RWPE1 (cell line): Measurements from ENCODE around the gene CDK11A.
"Not testable (repeated sequence)": the region's sequence is repeated elsewhere in the genome, so short reads cannot be mapped to it uniquely, and the experiment has no call there.

Source experiments
- CTCF ChIA-PET: fragments of 350-600 bp; sonication (Branson Sonifier 250); formaldehyde crosslinking; extraction: SDS; loops from one replicate; lab custom pipeline; 2021; lab: Yijun Ruan, JAX
- POLR2A ChIA-PET: fragments of 400-600 bp; formaldehyde crosslinking; extraction: SDS; loops from one replicate; lab custom pipeline; 2020; ENCODE audit warnings: antibody characterized with exemption; ENCODE audit not compliant: low non-redundant PET; lab: Yijun Ruan, JAX
- DNase-seq: peaks from one replicate; pipeline ENCODE4 v3.0.0; 2012; ENCODE audit warnings: low spot score
- H3K27ac ChIP-seq: fragments of 450-650 bp; 2 replicates; pipeline ENCODE4 v1.5.1; 2017
- TF ChIP-seq, protein P1 (sequence below): fragments of 450-650 bp; conservative IDR thresholded peaks from 2 replicates; pipeline ENCODE4 v1.5.1; 2017; ENCODE audit warnings: low read depth, mild to moderate bottlenecking

The CDK11A gene

GRCh38 chr1:1728308-1729005, 4.3 kb upstream of the CDK11A start:
- H3K27ac ChIP-seq: peak overlapping the region; percentile 69
- CTCF ChIA-PET: interaction anchor here (0.7 kb wide), 1 partner anchor 63 kb away, joined by 3 read pairs; no protein-coding TSS in a partner anchor
- DNase-seq, POLR2A ChIA-PET: not testable (repeated sequence)

GRCh38 chr1:1727131-1727651, 3.0 kb upstream of the CDK11A start:
- H3K27ac ChIP-seq, CTCF ChIA-PET, POLR2A ChIA-PET, DNase-seq: not testable (repeated sequence)

GRCh38 chr1:1726088-1726487, 1.9 kb upstream of the CDK11A start:
- peak overlapping the region; percentile 22; the same call in 1 of the 2 replicates for H3K27ac ChIP-seq
- CTCF ChIA-PET, POLR2A ChIA-PET, DNase-seq: not testable (repeated sequence)

GRCh38 chr1:1721201-1721600, 3.0 kb downstream of the CDK11A start:
- ChIA-PET CTCF (no interaction called here), POLR2A (no interaction called here)
- TF ChIP-seq, protein P1, sequence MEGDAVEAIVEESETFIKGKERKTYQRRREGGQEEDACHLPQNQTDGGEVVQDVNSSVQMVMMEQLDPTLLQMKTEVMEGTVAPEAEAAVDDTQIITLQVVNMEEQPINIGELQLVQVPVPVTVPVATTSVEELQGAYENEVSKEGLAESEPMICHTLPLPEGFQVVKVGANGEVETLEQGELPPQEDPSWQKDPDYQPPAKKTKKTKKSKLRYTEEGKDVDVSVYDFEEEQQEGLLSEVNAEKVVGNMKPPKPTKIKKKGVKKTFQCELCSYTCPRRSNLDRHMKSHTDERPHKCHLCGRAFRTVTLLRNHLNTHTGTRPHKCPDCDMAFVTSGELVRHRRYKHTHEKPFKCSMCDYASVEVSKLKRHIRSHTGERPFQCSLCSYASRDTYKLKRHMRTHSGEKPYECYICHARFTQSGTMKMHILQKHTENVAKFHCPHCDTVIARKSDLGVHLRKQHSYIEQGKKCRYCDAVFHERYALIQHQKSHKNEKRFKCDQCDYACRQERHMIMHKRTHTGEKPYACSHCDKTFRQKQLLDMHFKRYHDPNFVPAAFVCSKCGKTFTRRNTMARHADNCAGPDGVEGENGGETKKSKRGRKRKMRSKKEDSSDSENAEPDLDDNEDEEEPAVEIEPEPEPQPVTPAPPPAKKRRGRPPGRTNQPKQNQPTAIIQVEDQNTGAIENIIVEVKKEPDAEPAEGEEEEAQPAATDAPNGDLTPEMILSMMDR: no peak
- DNase-seq: no peak
- H3K27ac ChIP-seq: no peak overlapping the region

GRCh38 chr1:1715109-1715883, 8.9 kb downstream of the CDK11A start:
- CTCF ChIA-PET, POLR2A ChIA-PET, H3K27ac ChIP-seq, DNase-seq: not testable (repeated sequence)

DNA sequence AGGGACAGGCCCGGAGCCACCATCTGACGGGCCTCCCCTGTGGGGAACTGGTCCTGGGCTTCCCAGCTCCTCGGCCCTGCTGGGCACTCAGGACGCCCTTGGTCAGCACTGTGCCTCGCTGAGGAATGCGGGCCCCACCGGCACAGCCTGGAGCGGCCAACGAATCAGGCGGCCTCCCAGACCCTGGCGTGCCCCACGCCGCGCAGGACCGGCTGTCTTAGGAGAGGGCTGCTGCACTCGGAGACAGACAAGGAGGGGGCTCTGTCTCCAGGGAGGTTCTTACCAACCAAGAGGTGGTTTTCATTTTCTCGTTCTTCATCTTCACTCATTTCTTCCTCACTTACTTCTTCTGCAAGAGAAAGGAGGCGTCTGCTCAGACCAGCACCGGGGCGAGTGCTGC, 16.3 kb downstream of the CDK11A start:
- POLR2A ChIA-PET, CTCF ChIA-PET, H3K27ac ChIP-seq, DNase-seq: not testable (repeated sequence)

DNA sequence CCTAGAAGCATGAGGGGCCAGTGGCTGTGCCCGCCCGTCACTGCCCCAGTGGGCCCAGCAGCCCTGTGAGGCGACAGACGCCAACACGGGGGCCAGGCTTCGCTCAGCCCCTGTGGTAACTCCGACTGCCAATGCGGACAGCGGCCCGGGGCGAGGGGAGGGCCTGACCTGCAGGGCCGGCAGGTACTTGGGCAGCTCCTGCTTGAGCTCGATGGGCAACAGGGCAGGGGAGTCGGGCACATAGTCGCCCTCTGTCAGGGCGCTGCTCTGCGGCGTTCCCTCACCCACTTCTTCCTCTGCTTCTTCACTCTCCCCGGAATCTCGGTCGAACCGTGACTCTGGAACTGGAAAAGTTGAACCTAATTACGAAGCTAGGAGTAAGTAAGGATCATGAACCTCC, 16.9 kb downstream of the CDK11A start:
- DNase-seq, POLR2A ChIA-PET, H3K27ac ChIP-seq: not testable (repeated sequence)
- CTCF ChIA-PET: interaction anchor here (0.6 kb wide), 1 partner anchor 11 kb away, joined by 3 read pairs; no protein-coding TSS in a partner anchor

DNA sequence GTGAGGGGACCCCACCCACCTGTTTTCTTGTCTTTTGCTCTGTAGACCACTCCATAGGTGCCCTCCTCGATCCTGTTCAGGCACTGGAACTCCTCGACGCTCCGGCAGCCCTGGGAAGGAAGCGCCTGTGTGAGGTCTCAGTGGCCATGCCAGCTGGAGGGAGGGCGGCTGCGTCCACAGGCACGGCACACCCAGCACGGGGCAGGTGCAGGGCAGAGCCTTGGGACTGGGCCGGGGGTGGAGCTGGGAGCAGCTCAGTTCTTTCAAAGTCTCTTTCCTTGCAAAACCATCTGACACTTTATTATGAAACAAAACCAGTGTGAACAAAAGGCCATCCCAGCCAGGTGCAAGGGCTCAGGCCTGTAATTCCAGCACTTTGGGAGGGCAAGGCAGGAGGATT, 18.5 kb downstream of the CDK11A start:
- POLR2A ChIA-PET, DNase-seq, CTCF ChIA-PET, H3K27ac ChIP-seq: not testable (repeated sequence)

DNA sequence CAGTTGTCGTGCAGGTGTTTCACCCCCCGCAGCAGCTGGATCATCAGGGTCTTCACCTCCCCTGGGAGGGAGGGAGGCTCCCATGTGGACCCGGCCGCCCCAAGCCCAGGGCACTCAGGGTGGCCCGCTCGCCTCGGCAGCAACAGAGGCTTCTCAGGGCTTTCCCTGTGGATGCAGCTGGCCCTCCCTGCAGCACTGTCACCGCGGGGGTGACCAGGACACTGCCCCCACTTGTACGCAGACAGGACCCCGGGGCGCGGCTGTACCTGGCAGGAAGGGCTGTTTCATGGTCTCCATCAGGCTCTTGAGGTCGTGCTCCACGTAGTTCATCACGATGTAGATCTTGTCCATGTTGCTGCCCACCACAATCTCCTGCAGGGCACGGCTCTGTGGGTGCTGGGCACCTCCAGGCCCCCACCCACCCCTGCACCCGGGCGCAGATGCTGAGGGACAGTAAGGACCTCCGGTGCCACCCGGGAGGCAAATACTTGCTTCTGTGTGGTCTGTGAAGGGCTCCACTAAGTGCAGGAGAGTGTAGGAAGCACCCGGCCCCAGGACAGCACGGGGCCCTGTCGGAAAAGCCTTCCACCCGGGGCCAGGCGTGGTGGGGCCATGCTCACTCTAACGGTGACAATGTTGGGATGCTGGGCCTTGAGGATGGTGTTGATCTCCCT, 19.7 kb downstream of the CDK11A start:
- DNase-seq, POLR2A ChIA-PET, H3K27ac ChIP-seq, CTCF ChIA-PET: not testable (repeated sequence)

- DNase-seq: no peak
- H3K27ac ChIP-seq: no peak overlapping the region
- CTCF ChIA-PET: no interaction called here
- POLR2A ChIA-PET: no interaction called here
- TF ChIP-seq, protein P1: no peak
These were observed 20.4 kb downstream of the CDK11A start for GRCh38 chr1:1703796-1704195.

DNA sequence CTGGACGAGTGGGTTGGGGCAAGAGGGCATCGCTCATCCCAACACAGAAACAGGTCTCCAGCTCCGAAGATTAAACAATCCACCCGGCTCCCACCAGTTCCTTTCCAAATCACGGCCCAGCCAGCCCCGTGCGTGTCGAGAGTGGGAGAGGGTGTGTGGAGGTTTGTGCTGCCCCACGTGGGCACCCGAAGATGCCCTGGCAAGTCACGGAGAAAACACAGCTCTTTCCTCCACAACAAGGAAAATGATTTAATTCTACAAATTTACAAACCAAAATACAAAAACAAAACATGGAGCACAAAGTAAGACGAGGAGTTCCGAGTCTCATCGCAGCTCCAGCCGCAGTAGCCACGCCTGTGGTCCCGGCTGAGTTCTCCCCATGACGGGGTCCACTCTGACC, 21.7 kb downstream of the CDK11A start:
- H3K27ac ChIP-seq, POLR2A ChIA-PET, DNase-seq: not testable (repeated sequence)
- CTCF ChIA-PET: interaction anchor here (0.6 kb wide), 1 partner anchor 316 kb away, joined by 3 read pairs; no protein-coding TSS in a partner anchor

GRCh38 chr1:1700557-1700956, 23.6 kb downstream of the CDK11A start:
- DNase-seq, POLR2A ChIA-PET, CTCF ChIA-PET, H3K27ac ChIP-seq: not testable (repeated sequence)

- POLR2A ChIA-PET, DNase-seq, CTCF ChIA-PET, H3K27ac ChIP-seq: not testable (repeated sequence)
These were observed 24.1 kb downstream of the CDK11A start for GRCh38 chr1:1700067-1700466.

GRCh38 chr1:1699061-1699460, 25.1 kb downstream of the CDK11A start:
- H3K27ac ChIP-seq, POLR2A ChIA-PET, CTCF ChIA-PET, DNase-seq: not testable (repeated sequence)
